IPS-18a (cell line): ENCODE data around the gene BCKDK.

Experiments
- H3K27ac ChIP-seq: one replicate; pipeline ENCODE4 v1.5.1; 2013; ENCODE audit warnings: low read length
- H3K27me3 ChIP-seq: one replicate; pipeline ENCODE4 v1.6.1; 2013; ENCODE audit warnings: mild to moderate bottlenecking, low read length; ENCODE audit not compliant: control insufficient read depth, insufficient read depth
- H3K36me3 ChIP-seq: one replicate; pipeline ENCODE4 v1.6.1; 2013; ENCODE audit warnings: low read depth, low read length; ENCODE audit not compliant: control insufficient read depth
- H3K4me1 ChIP-seq: one replicate; pipeline ENCODE4 v1.6.1; 2013; ENCODE audit warnings: low read depth, low read length; ENCODE audit not compliant: control insufficient read depth
- H3K4me3 ChIP-seq: one replicate; pipeline ENCODE4 v1.5.1; 2013; ENCODE audit warnings: low read length
- H3K9ac ChIP-seq: one replicate; pipeline ENCODE4 v1.6.1; 2013; ENCODE audit warnings: mild to moderate bottlenecking, low read length, moderate library complexity
- H3K9me3 ChIP-seq: one replicate; pipeline ENCODE4 v1.6.1; 2013; ENCODE audit warnings: low read depth, low read length; ENCODE audit not compliant: control insufficient read depth

The BCKDK gene

DNA sequence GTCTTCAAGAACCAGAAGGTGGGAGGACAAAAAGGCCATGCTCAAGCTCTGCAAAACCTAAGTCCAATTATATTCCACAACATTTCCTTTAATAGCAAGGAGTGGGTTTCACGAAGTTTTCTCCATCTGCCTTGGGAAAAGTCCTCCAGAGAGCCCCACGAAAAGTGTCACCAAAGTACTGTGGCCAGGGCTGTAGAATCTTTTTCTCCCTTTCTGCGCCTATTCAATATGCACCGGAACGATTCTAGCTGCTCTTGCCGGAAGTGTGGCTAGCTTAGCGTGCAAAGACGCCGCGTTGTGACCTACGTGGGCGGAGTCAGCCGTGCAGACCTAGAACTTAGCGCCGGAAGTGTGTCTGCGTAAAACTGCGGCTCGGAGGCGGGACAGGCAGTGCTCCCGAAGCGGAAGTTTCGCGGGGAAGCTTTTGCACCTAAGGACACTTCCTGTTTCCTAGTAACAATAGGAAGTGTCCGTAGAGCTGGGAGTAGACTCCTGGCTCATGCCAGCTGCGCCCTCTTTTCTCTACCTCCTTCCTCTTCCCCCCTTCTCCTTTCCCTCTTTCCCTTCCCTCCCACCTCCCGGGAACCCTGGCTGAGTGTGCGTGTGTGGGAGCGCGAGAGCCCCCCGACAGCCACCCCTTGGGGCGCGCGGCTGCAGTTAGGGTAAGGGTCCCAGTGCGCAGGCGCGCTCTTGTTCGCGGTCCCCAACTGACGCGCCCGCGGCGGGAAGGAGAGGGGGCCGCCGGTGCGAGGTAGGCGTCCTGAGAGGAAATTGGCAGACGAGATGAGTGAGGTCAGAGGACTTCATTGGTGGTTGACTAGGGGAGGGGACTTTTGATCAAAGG lies 34.0 kb upstream of the BCKDK start, which contains the start of the genes ZNF646 and ZNF668:
ZNF646 (plus strand) TSS at position 453 of the 844 bp plus-strand sequence. CDS start 1,903 bp downstream, outside the sequence.
ZNF668 (minus strand) TSS at position 271 of the 844 bp plus-strand sequence. CDS start 9,781 bp downstream, outside the sequence.
- Histone ChIP-seq H3K36me3 (peaks cover 27% of the 10 kb centered on the region), H3K4me3 (peak within 1 kb of the TSS; percentile 99), H3K27me3 (no peaks in the 10 kb centered on the region), H3K9ac (peak within 1 kb of the TSS; percentile 95), H3K4me1 (peaks cover 7% of the 10 kb centered on the region), H3K9me3 (no peaks in the 10 kb centered on the region), H3K27ac (peak within 1 kb of the TSS; percentile 93)

- peak overlapping the region; percentile 99 for H3K4me3 ChIP-seq
- peaks cover 7% of the 10 kb centered on the region for H3K4me1 ChIP-seq
- H3K27ac ChIP-seq: peak overlapping the region; percentile 52
- H3K9me3 ChIP-seq: no peaks in the 10 kb centered on the region
- peaks cover 33% of the 10 kb centered on the region for H3K36me3 ChIP-seq
- H3K9ac ChIP-seq: peak overlapping the region; percentile 95
- no peaks in the 10 kb centered on the region for H3K27me3 ChIP-seq
These were observed 33.4 kb upstream of the BCKDK start for GRCh38 chr16:31074814-31075183.

DNA sequence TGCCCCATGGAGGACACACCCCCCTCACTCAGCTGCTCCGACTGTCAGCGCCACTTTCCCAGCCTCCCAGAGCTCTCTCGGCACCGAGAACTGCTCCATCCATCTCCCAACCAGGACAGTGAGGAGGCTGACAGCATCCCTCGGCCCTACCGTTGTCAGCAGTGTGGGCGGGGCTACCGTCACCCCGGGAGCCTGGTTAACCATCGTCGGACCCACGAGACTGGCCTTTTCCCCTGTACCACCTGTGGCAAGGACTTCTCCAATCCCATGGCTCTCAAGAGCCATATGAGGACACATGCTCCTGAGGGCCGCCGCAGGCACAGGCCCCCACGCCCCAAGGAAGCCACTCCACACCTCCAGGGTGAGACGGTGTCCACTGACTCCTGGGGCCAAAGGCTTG lies 31.9 kb upstream of the BCKDK start:
- Histone ChIP-seq H3K4me1 (peaks cover 7% of the 10 kb centered on the region), H3K9me3 (no peaks in the 10 kb centered on the region), H3K27ac (no peak overlapping the region), H3K9ac (no peak overlapping the region), H3K27me3 (no peaks in the 10 kb centered on the region), H3K4me3 (no peak overlapping the region), H3K36me3 (peaks cover 44% of the 10 kb centered on the region)

DNA sequence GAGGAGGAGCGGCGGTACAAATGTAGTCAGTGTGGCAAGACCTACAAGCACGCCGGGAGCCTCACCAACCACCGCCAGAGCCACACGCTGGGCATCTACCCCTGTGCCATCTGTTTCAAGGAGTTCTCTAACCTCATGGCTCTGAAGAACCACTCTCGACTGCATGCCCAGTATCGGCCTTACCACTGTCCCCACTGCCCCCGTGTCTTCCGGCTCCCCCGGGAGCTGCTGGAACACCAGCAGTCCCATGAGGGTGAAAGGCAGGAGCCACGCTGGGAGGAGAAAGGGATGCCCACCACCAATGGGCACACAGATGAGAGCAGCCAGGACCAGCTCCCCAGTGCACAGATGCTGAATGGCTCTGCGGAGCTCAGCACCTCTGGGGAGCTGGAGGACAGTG lies 31.2 kb upstream of the BCKDK start:
- Histone ChIP-seq H3K4me1 (peaks cover 4% of the 10 kb centered on the region), H3K36me3 (peaks cover 44% of the 10 kb centered on the region), H3K27me3 (no peaks in the 10 kb centered on the region), H3K27ac (no peak overlapping the region), H3K9ac (no peak overlapping the region), H3K9me3 (no peaks in the 10 kb centered on the region), H3K4me3 (no peak overlapping the region)

- H3K9me3 ChIP-seq: no peaks in the 10 kb centered on the region
- no peak overlapping the region for H3K9ac ChIP-seq
- no peaks in the 10 kb centered on the region for H3K27me3 ChIP-seq
- peaks cover 44% of the 10 kb centered on the region for H3K36me3 ChIP-seq
- H3K27ac ChIP-seq: no peak overlapping the region
- H3K4me1 ChIP-seq: no peaks in the 10 kb centered on the region
- H3K4me3 ChIP-seq: no peak overlapping the region
These were observed 30.4 kb upstream of the BCKDK start for GRCh38 chr16:31077592-31078396.

GRCh38 chr16:31078597-31079341 lies 29.4 kb upstream of the BCKDK start:
- no peak overlapping the region for H3K27ac ChIP-seq
- no peak overlapping the region for H3K4me3 ChIP-seq
- no peak overlapping the region for H3K9ac ChIP-seq
- no peaks in the 10 kb centered on the region for H3K27me3 ChIP-seq
- H3K9me3 ChIP-seq: no peaks in the 10 kb centered on the region
- no peaks in the 10 kb centered on the region for H3K4me1 ChIP-seq
- peaks cover 44% of the 10 kb centered on the region for H3K36me3 ChIP-seq

DNA sequence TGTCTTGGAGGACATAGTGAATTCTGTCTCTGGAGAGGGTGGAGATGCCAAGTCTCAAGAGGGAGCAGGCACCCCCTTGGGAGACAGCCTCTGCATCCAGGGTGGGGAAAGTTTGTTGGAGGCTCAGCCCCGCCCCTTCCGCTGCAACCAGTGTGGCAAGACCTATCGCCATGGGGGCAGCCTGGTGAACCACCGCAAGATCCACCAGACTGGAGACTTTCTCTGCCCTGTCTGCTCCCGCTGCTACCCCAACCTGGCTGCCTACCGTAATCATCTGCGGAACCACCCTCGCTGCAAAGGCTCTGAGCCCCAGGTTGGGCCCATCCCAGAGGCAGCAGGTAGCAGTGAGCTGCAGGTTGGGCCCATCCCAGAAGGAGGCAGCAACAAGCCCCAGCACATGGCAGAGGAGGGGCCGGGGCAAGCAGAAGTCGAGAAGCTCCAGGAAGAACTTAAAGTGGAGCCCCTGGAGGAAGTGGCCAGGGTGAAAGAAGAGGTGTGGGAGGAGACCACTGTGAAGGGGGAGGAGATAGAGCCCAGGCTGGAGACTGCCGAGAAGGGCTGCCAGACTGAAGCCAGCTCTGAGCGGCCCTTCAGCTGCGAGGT lies 28.7 kb upstream of the BCKDK start:
- no peak overlapping the region for H3K9ac ChIP-seq
- peaks cover 44% of the 10 kb centered on the region for H3K36me3 ChIP-seq
- no peaks in the 10 kb centered on the region for H3K4me1 ChIP-seq
- H3K27me3 ChIP-seq: no peaks in the 10 kb centered on the region
- no peak overlapping the region for H3K4me3 ChIP-seq
- no peaks in the 10 kb centered on the region for H3K9me3 ChIP-seq
- no peak overlapping the region for H3K27ac ChIP-seq

- no peaks in the 10 kb centered on the region for H3K4me1 ChIP-seq
- peaks cover 44% of the 10 kb centered on the region for H3K36me3 ChIP-seq
- no peaks in the 10 kb centered on the region for H3K9me3 ChIP-seq
- H3K27me3 ChIP-seq: no peaks in the 10 kb centered on the region
- H3K9ac ChIP-seq: no peak overlapping the region
- no peak overlapping the region for H3K27ac ChIP-seq
- H3K4me3 ChIP-seq: no peak overlapping the region
These were observed 28.1 kb upstream of the BCKDK start for GRCh38 chr16:31080035-31080629.

- Histone ChIP-seq H3K9ac (no peak overlapping the region), H3K9me3 (no peaks in the 10 kb centered on the region), H3K27me3 (no peaks in the 10 kb centered on the region), H3K36me3 (peaks cover 48% of the 10 kb centered on the region), H3K27ac (no peak overlapping the region), H3K4me1 (no peaks in the 10 kb centered on the region), H3K4me3 (no peak overlapping the region)
These were observed 27.3 kb upstream of the BCKDK start for GRCh38 chr16:31080756-31081419.
